GM21390 (cell line): ENCODE measurements around the gene MAEA.
"Not testable (repeated sequence)": the region's sequence is repeated elsewhere in the genome, so short reads cannot be mapped to it uniquely, and the experiment has no call there.

ENCODE experiments used
- ATAC-seq: cut with Tn5 transposase; IDR thresholded peaks from one replicate; pipeline ENCODE4 v1.9.1; 2021; ENCODE audit not compliant: unreplicated experiment

The MAEA gene

GRCh38 chr4:1333256-1333655, 43.6 kb downstream of the MAEA start:
- no peak for ATAC-seq

- not testable (repeated sequence) for ATAC-seq
Observed at GRCh38 chr4:1333851-1334578, 44.3 kb downstream of the MAEA start.

- no peak for ATAC-seq
Observed at GRCh38 chr4:1334579-1334895, 44.8 kb downstream of the MAEA start.

GRCh38 chr4:1335193-1335883, 45.6 kb downstream of the MAEA start:
- ATAC-seq, result not testable (repeated sequence)

- ATAC-seq, result no peak
Observed at GRCh38 chr4:1336088-1336491, 46.4 kb downstream of the MAEA start.

- no peak for ATAC-seq
Observed at GRCh38 chr4:1337376-1337831, 47.7 kb downstream of the MAEA start.

GRCh38 chr4:1337951-1338751, 48.5 kb downstream of the MAEA start:
- no peak for ATAC-seq

- ATAC-seq, result no peak
Observed at GRCh38 chr4:1338752-1339414, 49.2 kb downstream of the MAEA start.

GRCh38 chr4:1339489-1339888, 49.8 kb downstream of the MAEA start:
- no peak for ATAC-seq

GRCh38 chr4:1340181-1340747, 50.6 kb downstream of the MAEA start:
- ATAC-seq, result no peak

- ATAC-seq, result no peak
Observed at GRCh38 chr4:1340861-1341260, 51.2 kb downstream of the MAEA start.

- ATAC-seq, result no peak
Observed at GRCh38 chr4:1342003-1342402, 52.3 kb downstream of the MAEA start.

GRCh38 chr4:1344696-1345095, 55.0 kb downstream of the MAEA start:
- no peak for ATAC-seq

- peak; percentile 21 for ATAC-seq
Observed at GRCh38 chr4:1345903-1346780, 56.5 kb downstream of the MAEA start.

- ATAC-seq, result peak; percentile 91
Observed at GRCh38 chr4:1346781-1347409, 57.2 kb downstream of the MAEA start, which contains the start of gene UVSSA. Gene UVSSA, plus strand, starts transcription at chr4:1347208. Its CDS starts 884 bp downstream, at chr4:1348092.

- ATAC-seq, result peak; percentile 32
Observed at GRCh38 chr4:1347410-1347864, 57.7 kb downstream of the MAEA start.

- ATAC-seq, result no peak
Observed at GRCh38 chr4:1348014-1348513, 58.4 kb downstream of the MAEA start.

- ATAC-seq, result no peak
Observed at GRCh38 chr4:1348746-1349145, 59.1 kb downstream of the MAEA start.
